B cell (primary cell): ENCODE results near the gene GANAB. TPM values are rescaled to one million over a fixed set of nuclear protein-coding genes. Genes with fewer than 3 reads are reported as not detected.

Source experiments
- ATAC-seq: fragments of 200-7000 bp; cut with Tn5 transposase; one replicate; pipeline ENCODE4 v1.10.0; 2021; ENCODE audit warnings: low read depth, mild to moderate bottlenecking, moderate number of reproducible peaks, moderate library complexity
- CTCF ChIA-PET: fragments of 350-600 bp; sonication (Branson Sonifier 250); formaldehyde crosslinking; loops from one replicate; lab custom pipeline; 2021; ENCODE audit warnings: antibody characterized with exemption, inconsistent platforms; lab: Charles Lee
- POLR2A ChIA-PET: fragments of 350-600 bp; sonication (Branson Sonifier 250); formaldehyde crosslinking; loops from one replicate; lab custom pipeline; 2021; ENCODE audit warnings: antibody characterized with exemption; lab: Charles Lee
- DNase-seq: peaks from one replicate; pipeline ENCODE4 v3.0.0; 2013
- H2AFZ ChIP-seq: 2 replicates; pipeline ENCODE4 v1.6.1; 2012; ENCODE audit warnings: mild to moderate bottlenecking, low read depth, low read length; ENCODE audit not compliant: insufficient read depth, poor library complexity, severe bottlenecking
- H3K27ac ChIP-seq, 2 donors: 1 replicate in 1 of 2; 2 replicates in 1 of 2; pipeline ENCODE4 v1.5.1; 2012 to 2013; ENCODE audit warnings: low read length in 2 of 2, mild to moderate bottlenecking in 2 of 2, moderate library complexity in 1 of 2
- H3K27me3 ChIP-seq, 4 experiments: fragments of 200-600 bp in 1 of 4; sonication (generic) in 1 of 4; replicated peaks in 1 of 4; 1 replicate in 2 of 4; 2 replicates in 2 of 4; pipeline versions ENCODE4 v1.6.1 to v1.7.0; 2013 to 2016; ENCODE audit warnings: low read length in 3 of 4, mild to moderate bottlenecking in 2 of 4, mixed read lengths in 1 of 4, moderate library complexity in 1 of 4; ENCODE audit not compliant: insufficient read depth in 4 of 4, control insufficient read depth in 3 of 4; ENCODE audit errors: control extremely low read depth in 1 of 4
- H3K36me3 ChIP-seq, 2 experiments: replicated peaks in 1 of 2; 1 replicate in 1 of 2; 2 replicates in 1 of 2; pipeline versions ENCODE4 v1.6.1 to v1.7.1; 2013; ENCODE audit warnings: low read length in 1 of 2; ENCODE audit not compliant: insufficient read depth in 2 of 2, control insufficient read depth in 1 of 2; ENCODE audit errors: control extremely low read depth in 1 of 2, extremely low read depth in 1 of 2
- H3K4me1 ChIP-seq, 2 donors: fragments of 200-600 bp in 1 of 2; sonication (generic) in 1 of 2; 1 replicate in 1 of 2; 2 replicates in 1 of 2; pipeline versions ENCODE4 v1.5.1 to v1.6.1; 2013 to 2017; ENCODE audit warnings: low read length in 2 of 2; ENCODE audit not compliant: control insufficient read depth in 2 of 2, insufficient read depth in 2 of 2
- H3K4me2 ChIP-seq: replicated peaks from 2 replicates; pipeline ENCODE3; 2012; ENCODE audit warnings: mild to moderate bottlenecking, low read depth, low read length; ENCODE audit not compliant: poor library complexity, severe bottlenecking
- H3K4me3 ChIP-seq, 5 experiments: fragments of 200-600 bp in 1 of 5; sonication (generic) in 1 of 5; 1 replicate in 3 of 5; 2 replicates in 2 of 5; pipeline versions ENCODE4 v1.5.1 to v1.7.0; 2011 to 2016; ENCODE audit warnings: low read length in 4 of 5, mild to moderate bottlenecking in 4 of 5, low read depth in 2 of 5, control low read depth in 1 of 5, moderate library complexity in 1 of 5; ENCODE audit not compliant: insufficient read depth in 1 of 5; ENCODE audit errors: control extremely low read depth in 1 of 5, extremely low read depth in 1 of 5
- H3K79me2 ChIP-seq: fragments of 200-600 bp; sonication (generic); one replicate; pipeline ENCODE4 v1.6.0; 2016; ENCODE audit warnings: low read length; ENCODE audit not compliant: control insufficient read depth, insufficient read depth
- H3K9ac ChIP-seq: fragments of 200-600 bp; sonication (generic); 2 replicates; pipeline ENCODE4 v1.6.1; 2017; ENCODE audit warnings: mild to moderate bottlenecking, low read length, moderate library complexity
- H3K9me3 ChIP-seq, 3 donors: one replicate each; pipeline versions ENCODE4 v1.6.1 to v1.7.1; 2013; ENCODE audit warnings: low read length in 2 of 3; ENCODE audit not compliant: control insufficient read depth in 2 of 3, insufficient read depth in 1 of 3; ENCODE audit errors: control extremely low read depth in 1 of 3
- H4K20me1 ChIP-seq: 2 replicates; pipeline ENCODE4 v1.6.0; 2012; ENCODE audit warnings: mild to moderate bottlenecking, low read length; ENCODE audit not compliant: insufficient read depth, control insufficient read depth, poor library complexity, severe bottlenecking
- H3K27ac Mint-ChIP-seq: one replicate; pipeline ENCODE4 v1.8.0; 2021; ENCODE audit warnings: mixed read lengths
- H3K27me3 Mint-ChIP-seq: one replicate; pipeline ENCODE4 v1.8.0; 2021; ENCODE audit warnings: mixed read lengths
- H3K4me1 Mint-ChIP-seq: one replicate; pipeline ENCODE4 v1.8.0; 2021; ENCODE audit warnings: mixed read lengths
- H3K4me3 Mint-ChIP-seq: one replicate; pipeline ENCODE4 v1.8.0; 2021; ENCODE audit warnings: mixed read lengths
- H3K9me3 Mint-ChIP-seq: one replicate; pipeline ENCODE4 v1.8.0; 2022; ENCODE audit warnings: mixed read lengths; ENCODE audit not compliant: insufficient read depth
- EZH2 ChIP-seq: IDR thresholded peaks from 2 replicates; pipeline ENCODE4 v1.6.1; 2012; ENCODE audit warnings: borderline replicate concordance, low read depth, mild to moderate bottlenecking, moderate library complexity, low read length; ENCODE audit not compliant: insufficient read depth, poor library complexity, severe bottlenecking
- whole genome bisulfite sequencing: methylation state at CpG from one replicate; pipeline ENCODE4 v1.1.5; 2013; ENCODE audit warnings: missing lambda C conversion rate; ENCODE audit not compliant: insufficient coverage; 5-methylcytosine and 5-hydroxymethylcytosine counted together
- intact Hi-C: fragments of 100-400 bp; cut with micrococcal nuclease; formaldehyde crosslinking; loops from one replicate; pipeline ENCODE4 v1.10.0; 2022
- polyA plus RNA-seq: library from polyadenylated mRNA; depleted of rRNA; stranded (reverse); fragments of >200 nt; gene quantifications from 2 replicates; pipeline ENCODE4 v1.2.3, GENCODE V29; 2012
- total RNA-seq, 2 donors: library from RNA; stranded (reverse); fragments of 120-200 nt in 1 of 2; gene quantifications; 1 replicate in 1 of 2; 2 replicates in 1 of 2; pipeline versions ENCODE4 v1.2.3 to v1.2.4, GENCODE V29; 2013 to 2022
- TF ChIP-seq, protein P1 (sequence below): fragments of 200-600 bp; IDR thresholded peaks from one replicate; pipeline ENCODE4 v1.8.0; 2022; ENCODE audit warnings: antibody characterized with exemption, mild to moderate bottlenecking

Gene GANAB
- total and polyA plus RNA-seq, 2 donors (not counting 1 experiment from before 2014, with no cell fraction given), result 98.7 to 204 TPM

DNA sequence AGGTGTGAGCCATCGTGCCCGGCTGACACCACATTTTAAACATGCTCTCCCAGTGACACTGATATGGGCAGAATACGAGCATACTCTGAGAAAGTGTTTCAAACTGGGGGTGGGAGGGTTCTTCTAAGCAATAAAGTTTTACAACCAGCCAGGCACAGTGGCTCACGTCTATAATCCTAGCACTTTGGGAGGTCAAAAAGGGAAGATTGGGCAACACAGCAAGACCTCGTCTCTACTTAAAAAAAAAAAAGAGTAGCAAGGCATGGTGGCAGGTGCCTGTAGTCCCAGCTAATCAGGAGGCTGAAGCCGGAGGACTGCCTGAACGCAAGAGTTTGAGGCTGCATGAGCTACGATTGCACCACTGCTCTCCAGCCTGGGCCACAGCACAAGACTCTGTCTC is 2.2 kb downstream of the GANAB start:
- Histone ChIP-seq H3K27me3 (no peaks in the 10 kb centered on the region), H3K4me3 (no peak overlapping the region), H3K4me2 (no peak overlapping the region), H3K27ac (no peak overlapping the region), H2AFZ (no peak overlapping the region), H3K9ac (no peak overlapping the region), H4K20me1 (peaks cover 22% of the 10 kb centered on the region), H3K9me3 (no peaks in the 10 kb centered on the region), H3K4me1 (peaks cover 14 to 21% of the 10 kb centered on the region in 2 donors), H3K79me2 (peaks cover 88% of the 10 kb centered on the region), H3K36me3 (peaks cover 2 to 38% of the 10 kb centered on the region in 2 experiments)
- POLR2A ChIA-PET, result interaction anchor here (0.5 to 4.7 kb wide), 2 partner anchors 20 to 26 kb away, joined by 3 to 32 read pairs; partner anchors contain the start of genes C11orf98 and CSKMT
- H3K9me3 Mint-ChIP-seq, result no peaks in the 10 kb centered on the region
- H3K4me1 Mint-ChIP-seq, result peaks cover 31% of the 10 kb centered on the region
- H3K27ac Mint-ChIP-seq, result no peak overlapping the region
- 100% methylated on average over 6 of the region's 8 CpGs for WGBS
- no peak for TF ChIP-seq EZH2
- TF ChIP-seq, protein P1, sequence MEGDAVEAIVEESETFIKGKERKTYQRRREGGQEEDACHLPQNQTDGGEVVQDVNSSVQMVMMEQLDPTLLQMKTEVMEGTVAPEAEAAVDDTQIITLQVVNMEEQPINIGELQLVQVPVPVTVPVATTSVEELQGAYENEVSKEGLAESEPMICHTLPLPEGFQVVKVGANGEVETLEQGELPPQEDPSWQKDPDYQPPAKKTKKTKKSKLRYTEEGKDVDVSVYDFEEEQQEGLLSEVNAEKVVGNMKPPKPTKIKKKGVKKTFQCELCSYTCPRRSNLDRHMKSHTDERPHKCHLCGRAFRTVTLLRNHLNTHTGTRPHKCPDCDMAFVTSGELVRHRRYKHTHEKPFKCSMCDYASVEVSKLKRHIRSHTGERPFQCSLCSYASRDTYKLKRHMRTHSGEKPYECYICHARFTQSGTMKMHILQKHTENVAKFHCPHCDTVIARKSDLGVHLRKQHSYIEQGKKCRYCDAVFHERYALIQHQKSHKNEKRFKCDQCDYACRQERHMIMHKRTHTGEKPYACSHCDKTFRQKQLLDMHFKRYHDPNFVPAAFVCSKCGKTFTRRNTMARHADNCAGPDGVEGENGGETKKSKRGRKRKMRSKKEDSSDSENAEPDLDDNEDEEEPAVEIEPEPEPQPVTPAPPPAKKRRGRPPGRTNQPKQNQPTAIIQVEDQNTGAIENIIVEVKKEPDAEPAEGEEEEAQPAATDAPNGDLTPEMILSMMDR, result no peak
- DNase-seq (no peak), ATAC-seq (no peak)
- CTCF ChIA-PET, result interaction anchor here (1.1 to 1.7 kb wide), 2 partner anchors 50 to 220 kb away, joined by 3 read pairs; no protein-coding TSS in a partner anchor
- peak overlapping the region; percentile 26 for H3K4me3 Mint-ChIP-seq
- intact Hi-C loops, result no loop called here
- H3K27me3 Mint-ChIP-seq, result no peaks in the 10 kb centered on the region

DNA sequence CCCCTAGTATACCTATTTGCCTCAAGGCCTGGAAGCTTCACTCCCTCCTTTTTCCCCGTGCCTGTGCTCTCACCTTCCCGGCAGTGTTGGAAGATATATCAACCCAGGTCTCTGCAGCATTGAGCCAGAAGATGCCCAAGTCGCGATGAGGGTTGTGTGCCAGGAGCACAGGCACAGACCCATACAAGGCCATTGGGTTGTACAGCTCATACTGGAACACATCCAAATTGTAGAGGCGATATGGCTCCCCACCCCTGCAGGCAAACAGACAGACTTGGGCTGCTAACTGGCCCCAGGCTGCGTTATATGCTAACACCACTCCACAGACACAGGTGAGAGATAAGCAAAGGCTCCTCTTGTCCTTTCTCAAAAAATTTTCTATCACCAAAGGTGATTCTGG is 13.9 kb downstream of the GANAB start:
- intact Hi-C loops, result no loop called here
- no peak overlapping the region for H3K4me3 Mint-ChIP-seq
- peaks cover 8% of the 10 kb centered on the region for H3K4me1 Mint-ChIP-seq
- Histone ChIP-seq H3K36me3 (peaks cover 39 to 77% of the 10 kb centered on the region in 2 experiments), H4K20me1 (peaks cover 8% of the 10 kb centered on the region), H3K9ac (no peak overlapping the region), H3K4me1 (peaks cover 2 to 4% of the 10 kb centered on the region in 2 donors), H3K27ac (no peak overlapping the region), H3K4me3 (no peak overlapping the region), H3K4me2 (no peak overlapping the region), H2AFZ (no peak overlapping the region), H3K79me2 (peaks cover 52% of the 10 kb centered on the region), H3K9me3 (no peaks in the 10 kb centered on the region), H3K27me3 (no peaks in the 10 kb centered on the region)
- H3K9me3 Mint-ChIP-seq, result no peaks in the 10 kb centered on the region
- ATAC-seq (no peak), DNase-seq (no peak)
- TF ChIP-seq, protein P1, result no peak
- TF ChIP-seq EZH2, result no peak
- no peaks in the 10 kb centered on the region for H3K27me3 Mint-ChIP-seq
- H3K27ac Mint-ChIP-seq, result no peak overlapping the region
- ChIA-PET CTCF (interaction anchor here (0.6 kb wide), 1 partner anchor 230 kb away, joined by 3 read pairs; no protein-coding TSS in a partner anchor), POLR2A (no interaction called here)
- WGBS, result 95% methylated on average over 6 of the region's 6 CpGs
